ENCODE results near the gene DPPA5. TPM values are rescaled to one million over a fixed set of nuclear protein-coding genes. Genes with fewer than 3 reads are reported as not detected.
"Not testable (repeated sequence)": the region's sequence is repeated elsewhere in the genome, so short reads cannot be mapped to it uniquely, and the experiment has no call there.

Gene DPPA5
- total and polyA plus RNA-seq, 4 experiments from 2014 or later = not detected

DNA sequence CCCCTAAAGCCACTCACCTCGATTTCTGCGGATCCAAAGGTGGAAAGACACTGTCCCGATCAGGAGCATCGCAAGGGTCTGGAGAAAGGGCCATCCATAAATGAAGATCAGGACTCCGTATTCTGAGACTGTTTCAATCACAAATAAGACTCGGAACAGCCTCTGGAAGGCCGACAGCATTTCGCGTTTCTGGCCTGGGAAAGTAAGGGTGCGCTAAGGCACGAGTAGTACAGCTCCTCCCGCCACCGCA is 44.6 kb downstream of the DPPA5 start:
- Mint-ChIP-seq H3K4me1 (peaks cover 10 to 34% (median 14%) of the 10 kb centered on the region in 4 donors), H3K27ac (peak overlapping the region in 6 of 7 donors; percentile 8 to 93 (median 85)), H3K36me3 (peaks cover 0 to 3% of the 10 kb centered on the region in 2 donors), H3K27me3 (peaks cover 7 to 13% of the 10 kb centered on the region in 2 donors), H3K4me3 (peak overlapping the region; percentile 93 to 98 (median 97)), H3K9me3 (peaks cover 0 to 3% (median 0%) of the 10 kb centered on the region in 8 donors)
- peak overlapping the region; percentile 68 to 94 for H3K4me3 ChIP-seq (ENCODE audit: low read length in 2 of 2)
- intact Hi-C loops (cut with micrococcal nuclease) = no loop called here
- H3K4me1 ChIP-seq (ENCODE audit: insufficient read depth, low read length) = peaks cover 12% of the 10 kb centered on the region
- no peaks in the 10 kb centered on the region for H3K27me3 ChIP-seq (ENCODE audit: insufficient read depth, low read length)
- H3K9me3 ChIP-seq (ENCODE audit: control insufficient read depth in 1 of 2, low read length in 2 of 2) = no peaks in the 10 kb centered on the region
- peak overlapping the region; percentile 39 for H3K27ac ChIP-seq (ENCODE audit: low read depth, low read length)
- DNase-seq = no peak
- POLR2A ChIA-PET (ENCODE audit: partially characterized antibody) = interaction anchor here (0.7 to 1.5 kb wide), 7 partner anchors 47 to 1934 kb away, joined by 3 to 5 read pairs (median 3); partner anchors contain the start of genes COX7A2, KHDC1 and MTO1
- H3K36me3 ChIP-seq (ENCODE audit: insufficient read depth, low read length) = no peaks in the 10 kb centered on the region
- CTCF ChIA-PET (ENCODE audit: partially characterized antibody) = interaction anchor here (0.7 to 3.2 kb wide), 4 partner anchors 16 to 79 kb away, joined by 3 to 18 read pairs (median 5); no protein-coding TSS in a partner anchor

GRCh38 chr6:73308712-73309534 is 45.2 kb downstream of the DPPA5 start:
- Mint-ChIP-seq H3K36me3 (peaks cover 0 to 3% of the 10 kb centered on the region in 2 donors), H3K27me3 (peaks cover 5 to 9% of the 10 kb centered on the region in 2 donors), H3K4me3 (peak overlapping the region; percentile 93 to 98 (median 97)), H3K9me3 (peaks cover 0 to 3% (median 0%) of the 10 kb centered on the region in 8 donors), H3K27ac (peak overlapping the region in 6 of 7 donors; percentile 8 to 92 (median 72)), H3K4me1 (peaks cover 10 to 31% (median 14%) of the 10 kb centered on the region in 4 donors)
- ChIA-PET CTCF (ENCODE audit: partially characterized antibody) (interaction anchor here (0.7 to 3.2 kb wide), 5 partner anchors 17 to 80 kb away, joined by 3 to 18 read pairs (median 5); no protein-coding TSS in a partner anchor), POLR2A (ENCODE audit: partially characterized antibody) (interaction anchor here (0.7 to 1.5 kb wide), 7 partner anchors 46 to 1935 kb away, joined by 3 to 5 read pairs (median 3); partner anchors contain the start of genes COX7A2, KHDC1 and MTO1)
- Histone ChIP-seq H3K27me3 (ENCODE audit: insufficient read depth, low read length) (no peaks in the 10 kb centered on the region), H3K9me3 (ENCODE audit: control insufficient read depth in 1 of 2, low read length in 2 of 2) (no peaks in the 10 kb centered on the region), H3K27ac (ENCODE audit: low read depth, low read length) (peak overlapping the region; percentile 39), H3K4me1 (ENCODE audit: insufficient read depth, low read length) (peaks cover 12% of the 10 kb centered on the region), H3K36me3 (ENCODE audit: insufficient read depth, low read length) (no peaks in the 10 kb centered on the region), H3K4me3 (ENCODE audit: low read length in 2 of 2) (peak overlapping the region; percentile 68 to 94)
- no peak for DNase-seq
- intact Hi-C loops (cut with micrococcal nuclease) = no loop called here

DNA sequence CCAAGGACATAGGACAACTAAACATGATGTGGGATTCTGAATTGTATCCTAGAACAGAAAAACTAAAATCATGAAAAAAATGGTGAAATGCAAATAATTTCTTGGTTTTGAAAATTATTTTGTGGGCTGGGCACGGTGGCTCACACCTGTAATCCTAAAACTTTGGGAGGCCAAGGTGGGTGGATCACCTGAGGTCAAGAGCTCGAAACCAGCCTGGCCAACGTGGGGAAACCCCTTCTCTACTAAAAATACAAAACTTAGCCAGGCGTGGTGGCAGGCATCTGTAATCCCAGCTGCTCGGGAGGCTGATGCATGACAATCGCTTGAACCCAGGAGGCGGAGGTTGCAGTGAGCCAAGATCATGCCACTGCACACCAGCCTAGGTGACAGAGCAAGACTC is 50.3 kb downstream of the DPPA5 start:
- H3K9me3 Mint-ChIP-seq; H3K27me3 Mint-ChIP-seq; H3K27me3 ChIP-seq (ENCODE audit: insufficient read depth, low read length); DNase-seq; H3K4me3 Mint-ChIP-seq; H3K27ac Mint-ChIP-seq; intact Hi-C loops (cut with micrococcal nuclease); H3K4me3 ChIP-seq (ENCODE audit: low read length in 2 of 2); H3K4me1 Mint-ChIP-seq; H3K36me3 ChIP-seq (ENCODE audit: insufficient read depth, low read length); H3K36me3 Mint-ChIP-seq; CTCF ChIA-PET (ENCODE audit: partially characterized antibody); H3K9me3 ChIP-seq (ENCODE audit: control insufficient read depth in 1 of 2, low read length in 2 of 2); H3K27ac ChIP-seq (ENCODE audit: low read depth, low read length); POLR2A ChIA-PET (ENCODE audit: partially characterized antibody); H3K4me1 ChIP-seq (ENCODE audit: insufficient read depth, low read length): not testable (repeated sequence)

Other genes starting within 250 kb of the DPPA5 start
- not detected for gene KHDC1L, start 128.8 kb downstream of the DPPA5 start, total RNA-seq
- not detected for gene KHDC1L, start 128.8 kb downstream of the DPPA5 start, polyA plus RNA-seq
- 1 to 10 TPM; 1.7 TPM for gene KHDC1, start 91.1 kb downstream of the DPPA5 start, total RNA-seq
- gene KHDC1, start 91.1 kb downstream of the DPPA5 start, polyA plus RNA-seq = 1 to 10 TPM; 1.0 to 3.5 TPM
- gene KHDC3L, start 8.4 kb upstream of the DPPA5 start, total RNA-seq = not detected
- gene KHDC3L, start 8.4 kb upstream of the DPPA5 start, polyA plus RNA-seq = not detected
- gene OOEP, start 15.6 kb upstream of the DPPA5 start, total RNA-seq = not detected
- gene OOEP, start 15.6 kb upstream of the DPPA5 start, polyA plus RNA-seq = 1 to 10 TPM in 1 of 2 donors, under 1 TPM in 1; 0.28 to 1.1 TPM
- gene DDX43, start 40.6 kb upstream of the DPPA5 start, total RNA-seq = 1 to 10 TPM in 1 of 2 experiments, under 1 TPM in 1; 0.81 to 1.9 TPM
- gene DDX43, start 40.6 kb upstream of the DPPA5 start, polyA plus RNA-seq = under 1 TPM; 0.49 to 0.70 TPM
- 10 to 100 TPM; 16.4 to 17.8 TPM for gene CGAS, start 98.0 kb upstream of the DPPA5 start, total RNA-seq
- gene CGAS, start 98.0 kb upstream of the DPPA5 start, polyA plus RNA-seq = 10 to 100 TPM in 1 of 2 donors, 1 to 10 TPM in 1; 6.4 to 19.9 TPM
- 10 to 100 TPM; 98.9 to 99.8 TPM for gene MTO1, start 107.5 kb upstream of the DPPA5 start, total RNA-seq
- gene MTO1, start 107.5 kb upstream of the DPPA5 start, polyA plus RNA-seq = 10 to 100 TPM; 31.7 to 40.9 TPM
- gene EEF1A1, start 166.8 kb upstream of the DPPA5 start, total RNA-seq = over 10,000 TPM; 15,632 to 16,691 TPM
- over 10,000 TPM; 10,358 to 12,185 TPM for gene EEF1A1, start 166.8 kb upstream of the DPPA5 start, polyA plus RNA-seq